Measurements from ENCODE around the gene SPA17. TPM values are rescaled to one million over a fixed set of nuclear protein-coding genes. Genes with fewer than 3 reads are reported as not detected.

The SPA17 gene
- total RNA-seq, 1 experiment from 2014 or later = 10.4 TPM

DNA sequence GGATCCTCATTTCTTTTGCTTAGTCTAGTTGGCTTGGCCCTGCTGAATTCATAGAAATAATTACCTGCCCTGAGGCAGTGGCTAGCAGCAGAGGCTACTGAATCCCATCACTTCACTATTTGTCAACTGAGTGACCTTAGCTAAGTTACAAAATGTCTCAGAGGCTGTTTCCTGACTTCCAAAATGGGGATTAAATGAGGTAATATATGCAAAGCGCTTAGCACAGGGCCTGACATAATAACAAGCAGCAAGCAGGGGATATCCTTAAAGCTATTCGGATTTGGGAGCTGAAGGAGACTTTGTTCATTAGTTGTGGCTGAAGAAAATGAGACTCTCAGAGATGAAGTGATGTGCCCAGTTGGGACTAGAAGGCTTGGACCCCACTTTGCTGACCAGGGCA lies 68.9 kb downstream of the SPA17 start:
- DNase-seq = no peak
- no peaks in the 10 kb centered on the region for H4K20me1 ChIP-seq (ENCODE audit: insufficient read depth, low read depth, low read length)
- no peaks in the 10 kb centered on the region for H3K27me3 ChIP-seq (ENCODE audit: low read length)

DNA sequence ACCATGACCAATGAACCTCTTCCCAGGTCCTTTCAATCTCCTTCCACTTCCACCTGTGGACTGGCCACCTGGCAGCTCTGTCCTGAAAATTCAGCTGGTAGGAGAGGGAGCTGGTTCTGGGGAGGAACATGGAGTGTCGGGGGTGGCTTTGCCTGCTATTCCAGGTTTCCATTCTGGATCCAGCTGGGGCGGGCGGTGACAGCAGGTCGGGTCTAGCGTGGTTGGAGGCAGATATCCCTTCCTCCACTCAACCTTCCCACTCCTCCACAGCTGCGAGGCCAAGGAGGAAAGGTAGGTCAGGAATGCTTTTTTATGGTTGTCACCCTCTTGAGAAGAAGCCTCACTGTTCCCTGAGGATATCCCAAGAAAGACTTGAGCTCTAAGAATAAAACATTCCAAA lies 69.3 kb downstream of the SPA17 start:
- H2AFZ ChIP-seq (ENCODE audit: low read length) = no peak overlapping the region

More for the DNA sequence above, 68.9 kb downstream of the SPA17 start:
- no peak overlapping the region for H3K4me3 ChIP-seq (ENCODE audit: low read length)
- no peak overlapping the region for H2AFZ ChIP-seq (ENCODE audit: low read length)
- no peak overlapping the region for H3K27ac ChIP-seq (ENCODE audit: low read length)
- H3K9ac ChIP-seq (ENCODE audit: low read length) = no peak overlapping the region
- H3K79me2 ChIP-seq (ENCODE audit: low read length) = no peaks in the 10 kb centered on the region
- no peaks in the 10 kb centered on the region for H3K9me2 ChIP-seq (replicated peaks; ENCODE audit: insufficient read depth, low read length)
- H3K36me3 ChIP-seq (ENCODE audit: insufficient read depth, low read length) = no peaks in the 10 kb centered on the region
- peak overlapping the region; percentile 40 for H3K4me2 ChIP-seq (ENCODE audit: low read depth, low read length, poor library complexity, severe bottlenecking)
- peaks cover 32% of the 10 kb centered on the region for H3K4me1 ChIP-seq (ENCODE audit: low read length)
- no peaks in the 10 kb centered on the region for H3K9me3 ChIP-seq (ENCODE audit: low read length)

DNA sequence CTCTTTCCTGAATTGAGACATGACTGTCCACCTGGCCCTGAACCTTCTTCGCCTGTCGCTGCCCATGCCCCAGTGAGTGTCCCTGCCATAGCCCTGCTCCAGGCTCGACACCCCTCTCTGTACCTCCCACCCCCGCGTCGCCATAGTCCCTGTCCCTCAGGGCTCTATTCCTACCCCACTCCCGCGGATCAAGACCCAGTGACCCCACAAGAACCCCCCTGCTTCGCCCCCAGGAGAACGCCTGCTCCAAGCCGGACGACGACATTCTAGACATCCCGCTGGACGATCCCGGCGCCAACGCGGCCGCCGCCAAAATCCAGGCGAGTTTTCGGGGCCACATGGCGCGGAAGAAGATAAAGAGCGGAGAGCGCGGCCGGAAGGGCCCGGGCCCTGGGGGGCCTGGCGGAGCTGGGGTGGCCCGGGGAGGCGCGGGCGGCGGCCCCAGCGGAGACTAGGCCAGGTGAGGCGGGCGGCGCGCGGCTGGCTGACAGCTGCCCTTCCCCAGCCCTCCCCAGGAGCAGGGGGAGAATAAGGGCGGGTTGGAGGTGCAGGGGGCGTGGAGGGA lies 71.6 kb downstream of the SPA17 start:
- DNase-seq = no peak
- no peaks in the 10 kb centered on the region for H4K20me1 ChIP-seq (ENCODE audit: insufficient read depth, low read depth, low read length)
- peak overlapping the region; percentile 70; the same call in 1 of the 2 replicates for H3K4me3 ChIP-seq (ENCODE audit: low read length)
- no peaks in the 10 kb centered on the region for H3K9me2 ChIP-seq (replicated peaks; ENCODE audit: insufficient read depth, low read length)
- no peaks in the 10 kb centered on the region for H3K9me3 ChIP-seq (ENCODE audit: low read length)
- H3K9ac ChIP-seq (ENCODE audit: low read length) = peak overlapping the region; percentile 83
- H2AFZ ChIP-seq (ENCODE audit: low read length) = no peak overlapping the region
- no peak overlapping the region for H3K27ac ChIP-seq (ENCODE audit: low read length)
- H3K36me3 ChIP-seq (ENCODE audit: insufficient read depth, low read length) = no peaks in the 10 kb centered on the region
- no peaks in the 10 kb centered on the region for H3K79me2 ChIP-seq (ENCODE audit: low read length)
- H3K27me3 ChIP-seq (ENCODE audit: low read length) = no peaks in the 10 kb centered on the region
- peaks cover 24% of the 10 kb centered on the region for H3K4me1 ChIP-seq (ENCODE audit: low read length)
- H3K4me2 ChIP-seq (ENCODE audit: low read depth, low read length, poor library complexity, severe bottlenecking) = peak overlapping the region; percentile 84

More for the DNA sequence above, 69.3 kb downstream of the SPA17 start:
- Histone ChIP-seq H3K4me1 (ENCODE audit: low read length) (peaks cover 32% of the 10 kb centered on the region), H3K4me3 (ENCODE audit: low read length) (no peak overlapping the region), H3K27ac (ENCODE audit: low read length) (no peak overlapping the region), H3K27me3 (ENCODE audit: low read length) (no peaks in the 10 kb centered on the region), H3K79me2 (ENCODE audit: low read length) (no peaks in the 10 kb centered on the region), H4K20me1 (ENCODE audit: insufficient read depth, low read depth, low read length) (no peaks in the 10 kb centered on the region), H3K9ac (ENCODE audit: low read length) (no peak overlapping the region), H3K36me3 (ENCODE audit: insufficient read depth, low read length) (no peaks in the 10 kb centered on the region), H3K4me2 (ENCODE audit: low read depth, low read length, poor library complexity, severe bottlenecking) (no peak overlapping the region), H3K9me3 (ENCODE audit: low read length) (no peaks in the 10 kb centered on the region), H3K9me2 (replicated peaks; ENCODE audit: insufficient read depth, low read length) (no peaks in the 10 kb centered on the region)
- DNase-seq = no peak

DNA sequence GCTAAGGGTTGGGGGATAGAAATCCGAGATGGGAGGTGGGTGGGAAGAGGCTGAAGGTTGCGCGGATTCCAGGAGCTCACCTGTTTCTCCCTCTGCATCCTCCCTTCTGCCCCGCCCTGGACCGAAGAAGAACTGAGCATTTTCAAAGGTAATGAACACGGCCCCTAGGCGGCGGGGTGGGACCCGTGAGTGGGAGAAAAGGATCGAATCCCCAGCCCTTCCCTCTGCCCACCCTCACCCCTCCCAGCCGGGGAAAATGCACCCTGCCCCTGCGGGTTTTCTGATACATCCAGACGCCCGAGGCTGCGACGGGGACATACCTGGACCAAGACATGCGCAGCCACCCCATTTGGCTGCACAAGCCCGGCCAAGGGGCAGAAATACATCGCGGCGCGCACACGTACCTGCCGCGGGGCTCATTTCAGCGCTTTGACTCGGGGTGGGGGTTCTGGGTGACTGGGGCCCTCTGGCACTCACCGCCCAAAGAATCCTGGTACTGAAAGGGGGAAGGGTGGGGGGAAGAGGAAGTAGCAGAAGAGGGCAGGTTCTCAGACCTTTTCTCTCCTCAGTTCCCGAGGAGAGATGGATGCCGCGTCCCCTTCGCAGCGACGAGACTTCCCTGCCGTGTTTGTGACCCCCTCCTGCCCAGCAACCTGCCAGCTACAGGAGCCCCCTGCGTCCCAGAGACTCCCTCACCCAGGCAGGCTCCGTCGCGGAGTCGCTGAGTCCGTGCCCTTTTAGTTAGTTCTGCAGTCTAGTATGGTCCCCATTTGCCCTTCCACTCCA lies 72.3 kb downstream of the SPA17 start:
- Histone ChIP-seq H2AFZ (ENCODE audit: low read length) (peak overlapping the region; percentile 92; the same call in 1 of the 2 replicates), H3K27me3 (ENCODE audit: low read length) (no peaks in the 10 kb centered on the region), H3K27ac (ENCODE audit: low read length) (no peak overlapping the region), H3K9me3 (ENCODE audit: low read length) (no peaks in the 10 kb centered on the region), H3K9ac (ENCODE audit: low read length) (peak overlapping the region; percentile 83), H3K79me2 (ENCODE audit: low read length) (no peaks in the 10 kb centered on the region), H3K36me3 (ENCODE audit: insufficient read depth, low read length) (no peaks in the 10 kb centered on the region), H3K4me3 (ENCODE audit: low read length) (peak overlapping the region; percentile 70), H3K4me1 (ENCODE audit: low read length) (peaks cover 19% of the 10 kb centered on the region), H4K20me1 (ENCODE audit: insufficient read depth, low read depth, low read length) (no peaks in the 10 kb centered on the region), H3K9me2 (replicated peaks; ENCODE audit: insufficient read depth, low read length) (no peaks in the 10 kb centered on the region), H3K4me2 (ENCODE audit: low read depth, low read length, poor library complexity, severe bottlenecking) (peak overlapping the region; percentile 84)
- peak; percentile 64 for DNase-seq

DNA sequence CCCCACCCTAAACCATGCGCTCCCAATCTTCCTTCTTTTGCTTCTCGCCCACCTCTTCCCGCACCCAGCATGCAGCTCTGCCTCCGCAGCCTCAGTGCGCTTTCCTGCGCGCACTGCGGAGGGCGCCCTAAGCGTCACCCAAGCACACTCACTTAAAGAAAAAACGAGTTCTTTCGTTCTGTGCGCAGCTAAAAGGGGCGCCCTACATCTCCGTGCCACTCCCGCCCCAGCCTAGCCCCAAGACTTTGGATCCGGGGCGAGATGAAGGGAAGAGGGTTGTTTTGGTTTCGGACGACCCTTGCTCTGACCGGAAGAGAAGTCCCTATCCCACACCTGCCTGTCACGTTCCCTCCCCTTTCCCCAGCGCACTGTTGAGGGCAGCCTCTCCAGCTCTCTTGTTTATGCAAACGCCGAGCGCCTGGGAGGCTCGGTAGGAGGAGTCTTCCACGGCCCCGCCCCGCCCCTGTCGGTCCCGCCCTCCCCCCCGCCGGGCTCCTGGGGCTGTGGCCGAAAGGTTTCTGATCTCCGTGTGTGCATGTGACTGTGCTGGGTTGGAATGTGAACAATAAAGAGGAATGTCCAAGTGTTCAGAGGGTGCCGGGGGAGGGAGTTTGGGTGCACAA lies 73.0 kb downstream of the SPA17 start:
- H3K4me2 ChIP-seq (ENCODE audit: low read depth, low read length, poor library complexity, severe bottlenecking) = peak overlapping the region; percentile 84
- peak overlapping the region; percentile 92; the same call in 1 of the 2 replicates for H2AFZ ChIP-seq (ENCODE audit: low read length)
- DNase-seq = peak; percentile 82
- no peak overlapping the region for H3K27ac ChIP-seq (ENCODE audit: low read length)
- no peaks in the 10 kb centered on the region for H3K27me3 ChIP-seq (ENCODE audit: low read length)
- peaks cover 19% of the 10 kb centered on the region for H3K4me1 ChIP-seq (ENCODE audit: low read length)
- peak overlapping the region; percentile 70 for H3K4me3 ChIP-seq (ENCODE audit: low read length)
- H3K9me3 ChIP-seq (ENCODE audit: low read length) = no peaks in the 10 kb centered on the region
- H3K9ac ChIP-seq (ENCODE audit: low read length) = peak overlapping the region; percentile 83
- no peaks in the 10 kb centered on the region for H3K36me3 ChIP-seq (ENCODE audit: insufficient read depth, low read length)
- H3K79me2 ChIP-seq (ENCODE audit: low read length) = no peaks in the 10 kb centered on the region
- H4K20me1 ChIP-seq (ENCODE audit: insufficient read depth, low read depth, low read length) = no peaks in the 10 kb centered on the region
- H3K9me2 ChIP-seq (replicated peaks; ENCODE audit: insufficient read depth, low read length) = no peaks in the 10 kb centered on the region

Small RNA genes within 50 kb of the gene (small RNA-seq; reads per million reads assigned to genes)
- not detected for gene RNA5SP352

Other genes with a start within 250 kb of the SPA17 start
- not detected in 2 replicates for gene OR8B4, start 249.0 kb upstream of the SPA17 start, total RNA-seq (2014; rRNA removed; shearing (Covaris generic); ENCODE audit: low replicate concordance)
- gene OR8B8, start 228.2 kb upstream of the SPA17 start, total RNA-seq (2014; rRNA removed; shearing (Covaris generic); ENCODE audit: low replicate concordance) = not detected in 2 replicates
- gene OR8B12, start 130.2 kb upstream of the SPA17 start, total RNA-seq (2014; rRNA removed; shearing (Covaris generic); ENCODE audit: low replicate concordance) = not detected in 2 replicates
- not detected in 2 replicates for gene OR8A1, start 103.9 kb upstream of the SPA17 start, total RNA-seq (2014; rRNA removed; shearing (Covaris generic); ENCODE audit: low replicate concordance)
- gene PANX3, start 62.5 kb upstream of the SPA17 start, total RNA-seq (2014; rRNA removed; shearing (Covaris generic); ENCODE audit: low replicate concordance) = not detected in 2 replicates
- 14.5 and 21.6 TPM in 2 replicates for gene TBRG1, start 51.0 kb upstream of the SPA17 start, total RNA-seq (2014; rRNA removed; shearing (Covaris generic); ENCODE audit: low replicate concordance)
- gene SIAE, start 165 bp upstream of the SPA17 start, total RNA-seq (2014; rRNA removed; shearing (Covaris generic); ENCODE audit: low replicate concordance) = 0.47 and 0.89 TPM in 2 replicates
- gene NRGN, start 66.0 kb downstream of the SPA17 start, total RNA-seq (2014; rRNA removed; shearing (Covaris generic); ENCODE audit: low replicate concordance) = 0.97 TPM in 1 of 2 replicates, not detected in the other
- gene VSIG2, start 78.4 kb downstream of the SPA17 start, total RNA-seq (2014; rRNA removed; shearing (Covaris generic); ENCODE audit: low replicate concordance) = not detected in 2 replicates
- not detected in 2 replicates for gene ESAM, start 88.4 kb downstream of the SPA17 start, total RNA-seq (2014; rRNA removed; shearing (Covaris generic); ENCODE audit: low replicate concordance)
- gene MSANTD2, start 126.5 kb downstream of the SPA17 start, total RNA-seq (2014; rRNA removed; shearing (Covaris generic); ENCODE audit: low replicate concordance) = 5.2 and 7.6 TPM in 2 replicates
- gene ROBO3, start 191.5 kb downstream of the SPA17 start, total RNA-seq (2014; rRNA removed; shearing (Covaris generic); ENCODE audit: low replicate concordance) = 6.6 and 13.8 TPM in 2 replicates
- gene ROBO4, start 224.0 kb downstream of the SPA17 start, total RNA-seq (2014; rRNA removed; shearing (Covaris generic); ENCODE audit: low replicate concordance) = not detected in 2 replicates
- not detected in 2 replicates for gene HEPN1, start 245.3 kb downstream of the SPA17 start, total RNA-seq (2014; rRNA removed; shearing (Covaris generic); ENCODE audit: low replicate concordance)